Measurements from ENCODE around the gene DNAL4.

DNAL4 gene, protein sequence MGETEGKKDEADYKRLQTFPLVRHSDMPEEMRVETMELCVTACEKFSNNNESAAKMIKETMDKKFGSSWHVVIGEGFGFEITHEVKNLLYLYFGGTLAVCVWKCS

DNA sequence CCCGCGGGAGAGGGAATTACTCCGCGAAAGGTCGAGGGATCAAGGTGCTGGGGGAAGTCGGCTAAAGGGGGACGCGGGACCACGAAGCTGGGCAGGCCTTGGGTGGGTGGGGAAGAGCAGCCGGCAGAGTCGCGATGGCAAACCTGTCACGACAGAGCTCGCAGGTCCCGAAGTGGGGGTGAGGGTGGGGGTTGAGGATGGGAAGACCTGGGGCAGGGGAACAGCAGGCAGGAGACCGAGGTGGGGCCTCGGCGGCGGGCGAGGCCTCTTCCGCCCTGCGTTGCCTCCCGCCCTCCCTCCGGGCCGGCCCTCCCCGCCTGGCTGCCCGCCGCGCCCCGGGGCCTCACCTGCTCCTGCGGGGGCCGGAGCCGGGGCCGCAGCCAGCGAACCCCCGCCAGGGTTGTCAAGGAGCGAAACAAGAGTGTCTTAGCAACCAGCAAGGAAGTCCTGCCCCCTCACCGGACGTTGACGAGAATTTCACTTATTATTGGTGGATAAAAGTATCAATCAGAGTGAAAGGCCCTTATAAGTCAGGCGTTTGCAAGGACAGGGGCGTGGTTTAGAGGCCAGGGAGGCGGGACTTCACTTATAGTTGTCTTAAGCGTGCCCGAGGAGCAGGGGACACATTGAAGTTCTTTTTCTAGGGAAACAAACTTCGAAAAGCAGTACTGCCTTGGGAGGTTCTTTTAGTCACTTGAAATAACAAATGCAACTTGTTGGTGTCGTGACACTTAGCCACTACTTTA is at the start of gene DNAL4:
Gene DNAL4, minus strand, starts transcription at position 423 of the 746 bp plus-strand sequence. CDS start 11,412 bp downstream, outside the sequence.
- DNase-seq: peak; percentile 98
- in situ Hi-C loops (cut with HindIII; ENCODE audit: low pct_ligation_motif_present, low pct_unique_long_range_greater_than_20kb, low sequenced_read_pairs): no loop called here

DNA sequence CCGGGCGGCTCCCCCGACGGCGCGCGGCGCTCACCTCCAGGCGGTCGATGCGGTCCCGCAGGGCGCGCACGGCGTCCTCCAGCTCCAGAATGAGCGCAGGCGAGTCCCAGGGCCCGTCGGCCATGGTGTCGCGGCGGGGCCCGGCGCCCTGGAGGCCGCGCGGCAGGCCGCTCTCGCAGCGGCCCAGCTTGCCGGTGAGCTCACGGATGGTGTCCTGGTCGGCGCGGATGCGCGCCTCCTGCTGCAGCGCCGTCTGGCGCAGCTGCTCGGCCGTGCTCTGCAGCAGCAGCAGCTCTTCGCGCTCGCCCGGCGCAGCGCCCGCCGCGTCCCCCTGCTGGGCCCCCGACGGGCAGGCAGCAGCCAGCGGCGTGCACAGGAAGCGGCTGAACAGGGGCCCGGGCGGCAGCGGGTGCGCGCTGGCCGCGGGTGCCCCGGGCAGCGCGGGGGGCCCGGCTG is 49.3 kb upstream of the DNAL4 start:
- peak; percentile 70 for DNase-seq
- in situ Hi-C loops (cut with HindIII; ENCODE audit: low pct_ligation_motif_present, low pct_unique_long_range_greater_than_20kb, low sequenced_read_pairs): no loop called here

DNA sequence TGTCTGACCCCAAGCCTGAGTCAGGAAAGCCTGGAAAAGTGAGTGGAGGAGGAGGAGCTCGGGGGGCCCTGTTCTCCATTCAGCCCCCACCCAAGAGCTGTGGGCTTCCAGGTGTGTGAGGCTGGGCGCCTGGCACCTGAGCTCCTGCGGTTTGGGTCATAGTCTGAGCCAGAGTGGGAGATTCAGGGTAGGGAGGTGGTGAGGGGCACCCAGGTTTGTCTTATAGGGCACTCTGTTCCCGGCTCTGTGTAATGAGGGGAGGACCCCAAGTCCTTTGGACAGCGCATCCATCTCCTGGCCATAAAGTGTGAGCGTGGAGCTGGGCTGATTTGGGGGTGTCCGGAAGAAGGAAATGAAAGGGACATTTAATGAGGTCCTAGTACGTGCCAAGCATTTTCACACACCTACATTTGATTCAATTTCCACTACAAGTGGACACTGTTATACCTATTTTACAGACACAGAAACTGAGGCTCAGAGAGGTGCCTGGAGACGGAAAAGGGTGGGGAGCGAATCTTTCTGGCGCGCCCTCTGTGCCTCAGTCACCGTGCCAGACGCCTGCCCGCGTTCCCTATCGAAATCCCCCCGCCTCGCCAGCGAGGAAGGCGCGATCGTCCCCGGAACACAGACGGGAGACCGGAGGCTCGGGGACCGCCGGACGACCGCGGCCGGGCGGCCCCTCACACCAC is 48.7 kb upstream of the DNAL4 start:
- in situ Hi-C loops (cut with HindIII; ENCODE audit: low pct_ligation_motif_present, low pct_unique_long_range_greater_than_20kb, low sequenced_read_pairs): no loop called here
- no peak for DNase-seq

DNA sequence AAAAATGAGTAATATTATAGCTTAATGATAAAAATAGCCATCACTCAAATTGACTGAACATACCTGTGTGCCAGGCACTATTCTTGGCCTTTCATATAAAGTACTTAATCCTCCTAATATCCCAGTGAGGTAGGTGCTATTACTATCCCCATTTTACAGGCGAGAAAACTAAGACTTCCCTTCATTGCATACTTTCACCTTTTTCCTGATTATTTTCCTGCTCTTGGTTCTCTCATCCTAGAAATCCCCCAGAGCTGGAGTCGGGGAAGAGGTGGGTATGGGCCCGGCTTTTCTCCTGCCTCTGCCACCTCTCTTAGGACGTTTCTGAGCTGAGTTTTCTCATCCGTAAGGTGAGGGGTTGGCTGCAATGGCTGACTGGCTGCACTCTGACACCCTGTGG is 47.7 kb upstream of the DNAL4 start:
- in situ Hi-C loops (cut with HindIII; ENCODE audit: low pct_ligation_motif_present, low pct_unique_long_range_greater_than_20kb, low sequenced_read_pairs): no loop called here
- no peak for DNase-seq

DNA sequence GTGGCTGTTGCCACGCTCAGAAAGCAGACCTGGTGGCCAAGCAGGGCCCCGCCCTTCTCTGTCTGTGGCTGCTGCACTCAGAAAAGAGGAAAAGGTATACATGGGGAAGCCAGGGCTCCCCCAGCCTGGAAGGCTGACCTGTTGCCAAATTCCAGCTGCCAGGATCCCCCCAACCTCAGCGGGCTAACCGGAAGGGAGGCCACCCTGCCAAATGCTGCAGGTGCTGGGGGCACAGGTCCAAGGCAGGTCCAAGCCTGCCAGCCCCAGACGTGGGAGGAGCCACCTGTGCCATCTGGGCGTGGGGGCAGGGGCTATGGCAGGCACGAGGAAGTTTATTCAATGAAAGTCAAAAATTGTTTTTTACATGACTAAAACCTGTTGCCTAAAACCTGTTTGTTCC is 47.3 kb upstream of the DNAL4 start:
- no peak for DNase-seq
- in situ Hi-C loops (cut with HindIII; ENCODE audit: low pct_ligation_motif_present, low pct_unique_long_range_greater_than_20kb, low sequenced_read_pairs): no loop called here

DNA sequence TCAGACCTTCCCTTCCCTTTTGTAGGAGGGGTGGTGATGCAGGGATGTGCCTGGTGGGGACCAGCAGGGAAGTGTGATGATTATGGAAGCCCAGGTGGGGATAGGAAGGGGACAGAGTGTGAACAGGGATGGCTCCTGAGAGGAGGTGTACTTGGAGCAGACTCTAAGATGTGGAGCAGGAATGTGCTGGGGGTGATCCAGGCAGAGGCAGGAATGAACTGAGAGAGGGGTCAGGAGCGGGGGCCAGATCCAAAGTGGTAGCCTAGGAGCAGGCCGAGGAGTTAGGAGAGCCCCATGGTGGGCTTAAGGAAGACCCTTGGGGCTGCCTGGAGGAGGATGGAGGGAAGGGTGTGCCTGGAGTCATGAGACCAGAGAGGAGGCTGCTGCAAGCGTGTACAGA is 46.2 kb upstream of the DNAL4 start:
- no peak for DNase-seq
- in situ Hi-C loops (cut with HindIII; ENCODE audit: low pct_ligation_motif_present, low pct_unique_long_range_greater_than_20kb, low sequenced_read_pairs): no loop called here

DNA sequence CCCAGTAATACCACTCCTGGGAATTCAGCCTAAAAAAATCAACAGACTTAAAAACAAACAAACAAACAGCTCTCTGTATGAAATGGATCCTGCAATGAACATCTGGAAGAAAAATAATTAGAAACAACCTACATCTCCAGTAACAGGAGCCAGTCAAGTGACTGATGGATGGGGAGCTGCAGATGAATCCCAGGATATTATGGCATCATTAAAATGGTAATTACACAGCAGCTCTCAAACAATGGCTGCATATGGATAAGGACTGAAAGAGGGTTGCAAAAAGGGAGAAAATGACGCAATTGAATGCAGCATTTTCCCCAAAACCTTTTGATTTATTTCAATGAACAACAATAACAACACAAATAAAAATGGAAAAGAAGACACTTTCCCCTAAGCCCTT is 45.7 kb upstream of the DNAL4 start:
- DNase-seq: no peak
- in situ Hi-C loops (cut with HindIII; ENCODE audit: low pct_ligation_motif_present, low pct_unique_long_range_greater_than_20kb, low sequenced_read_pairs): no loop called here

DNA sequence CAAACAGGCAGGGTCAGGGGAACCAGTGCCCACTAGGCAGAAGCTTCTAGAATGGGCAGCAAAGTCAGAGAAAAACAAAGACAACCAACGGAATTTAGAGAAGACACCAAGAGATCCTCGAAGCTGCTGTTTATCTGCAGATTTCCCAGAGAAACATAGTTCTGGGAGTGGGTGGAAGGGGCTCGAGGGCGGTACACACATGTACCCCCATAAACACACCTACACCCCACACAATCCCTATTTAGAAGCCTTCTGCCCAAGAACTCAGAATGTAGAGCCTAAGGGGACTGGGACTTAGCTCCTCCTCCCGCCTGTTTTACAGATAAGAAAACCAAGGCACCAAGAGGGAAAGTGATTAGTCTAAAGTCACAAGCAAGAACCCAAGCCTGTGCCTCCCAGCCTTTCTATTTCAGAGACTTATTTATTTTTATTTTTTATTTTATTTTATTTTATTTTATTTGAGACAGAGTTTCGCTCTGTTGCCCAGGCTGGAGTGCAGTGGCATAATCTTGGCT is 43.5 kb upstream of the DNAL4 start:
- in situ Hi-C loops (cut with HindIII; ENCODE audit: low pct_ligation_motif_present, low pct_unique_long_range_greater_than_20kb, low sequenced_read_pairs): no loop called here
- no peak for DNase-seq

DNA sequence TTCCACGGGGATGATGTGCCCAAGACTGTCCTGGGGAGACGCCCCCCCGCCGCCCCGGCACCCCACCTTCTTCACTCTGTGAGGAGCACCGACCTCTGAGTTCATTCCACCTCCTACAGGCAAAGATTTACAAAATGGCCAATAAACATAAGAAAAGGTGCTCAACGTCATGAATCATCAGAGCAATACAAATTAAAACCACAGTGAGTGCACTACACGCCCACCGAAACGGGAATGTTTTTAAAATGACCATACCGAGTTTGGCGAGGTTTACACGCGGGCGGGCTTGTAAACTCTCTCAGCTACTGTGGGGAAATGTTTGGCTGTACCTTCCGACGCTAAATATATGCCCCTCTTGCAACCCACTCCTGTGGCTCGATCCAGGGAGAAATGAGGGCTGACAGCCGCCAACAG is 42.0 kb upstream of the DNAL4 start:
- in situ Hi-C loops (cut with HindIII; ENCODE audit: low pct_ligation_motif_present, low pct_unique_long_range_greater_than_20kb, low sequenced_read_pairs): no loop called here
- no peak for DNase-seq

DNA sequence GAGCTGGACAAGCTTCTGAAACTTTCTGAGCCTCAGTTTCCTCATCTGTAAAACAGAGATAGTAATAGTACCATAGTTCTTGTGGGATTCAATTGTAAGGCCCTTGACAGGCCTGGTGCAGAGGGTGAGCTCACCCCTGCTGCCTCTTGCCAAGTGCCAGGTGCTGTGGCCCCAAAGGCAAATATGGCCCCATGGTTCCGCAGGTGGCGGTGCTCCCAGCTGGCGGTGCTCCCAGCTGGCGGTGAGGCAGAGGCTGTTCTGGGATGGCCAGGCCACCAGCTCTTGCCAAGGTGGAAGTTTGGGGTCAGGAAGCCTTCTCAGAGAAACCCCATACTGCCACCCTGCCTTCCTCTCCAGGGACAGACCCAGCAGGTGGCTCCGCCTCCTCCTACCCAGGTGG is 41.0 kb upstream of the DNAL4 start:
- no peak for DNase-seq
- in situ Hi-C loops (cut with HindIII; ENCODE audit: low pct_ligation_motif_present, low pct_unique_long_range_greater_than_20kb, low sequenced_read_pairs): no loop called here

DNA sequence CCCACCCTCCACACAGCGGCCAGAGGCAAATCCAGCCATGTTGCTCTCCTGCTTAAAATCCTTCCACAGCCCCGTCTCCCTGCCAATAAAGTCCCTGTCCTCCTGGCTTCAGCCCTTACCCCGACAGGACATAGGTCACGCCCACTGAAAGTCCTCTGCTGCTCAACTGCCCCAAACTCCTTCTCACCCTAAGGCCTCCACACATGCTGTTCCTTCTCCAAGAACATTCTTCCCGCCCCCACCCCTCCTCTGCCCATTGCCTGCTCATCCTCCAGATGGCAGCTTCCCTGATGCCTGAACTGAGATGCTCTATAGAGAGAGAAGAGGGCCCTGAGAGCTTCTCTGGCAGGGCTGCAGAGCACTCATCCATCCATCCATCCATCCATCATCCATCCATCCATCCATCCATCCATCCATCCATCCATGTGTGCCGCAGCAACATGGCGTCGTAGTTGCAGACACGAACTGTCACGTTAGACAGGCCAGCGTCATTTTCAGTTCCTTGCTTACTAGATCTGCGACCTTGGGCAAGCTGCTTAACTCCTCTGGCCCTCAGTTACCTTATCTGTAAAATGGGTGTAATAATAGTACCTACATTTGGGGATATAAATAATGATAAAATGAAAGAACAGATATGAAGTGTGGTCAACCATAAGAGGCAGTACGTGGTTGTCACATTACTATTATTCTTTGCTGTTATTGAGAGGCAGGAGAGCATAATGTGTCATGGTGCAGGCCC is 40.4 kb upstream of the DNAL4 start:
- in situ Hi-C loops (cut with HindIII; ENCODE audit: low pct_ligation_motif_present, low pct_unique_long_range_greater_than_20kb, low sequenced_read_pairs): no loop called here
- DNase-seq: no peak

DNA sequence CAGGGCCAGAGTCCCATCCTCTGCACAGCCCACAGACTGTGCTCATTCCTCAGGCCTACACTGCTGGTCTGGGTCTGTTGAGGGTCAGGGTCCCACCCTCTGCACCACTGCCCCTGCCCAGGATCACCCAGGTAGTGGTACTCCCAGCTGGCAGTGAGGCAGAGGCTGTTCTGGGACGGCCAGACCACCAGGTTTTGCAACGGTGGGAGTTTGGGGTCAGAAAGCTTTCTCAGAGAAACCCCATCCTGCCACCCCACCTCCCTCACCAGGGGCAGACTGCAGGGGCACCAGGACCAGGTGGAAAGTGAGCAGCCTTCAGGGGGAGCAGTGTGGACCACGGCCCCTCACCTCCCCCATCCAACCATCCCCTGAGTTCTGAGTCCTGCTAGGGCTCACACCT is 39.1 kb upstream of the DNAL4 start:
- in situ Hi-C loops (cut with HindIII; ENCODE audit: low pct_ligation_motif_present, low pct_unique_long_range_greater_than_20kb, low sequenced_read_pairs): no loop called here
- DNase-seq: no peak

DNA sequence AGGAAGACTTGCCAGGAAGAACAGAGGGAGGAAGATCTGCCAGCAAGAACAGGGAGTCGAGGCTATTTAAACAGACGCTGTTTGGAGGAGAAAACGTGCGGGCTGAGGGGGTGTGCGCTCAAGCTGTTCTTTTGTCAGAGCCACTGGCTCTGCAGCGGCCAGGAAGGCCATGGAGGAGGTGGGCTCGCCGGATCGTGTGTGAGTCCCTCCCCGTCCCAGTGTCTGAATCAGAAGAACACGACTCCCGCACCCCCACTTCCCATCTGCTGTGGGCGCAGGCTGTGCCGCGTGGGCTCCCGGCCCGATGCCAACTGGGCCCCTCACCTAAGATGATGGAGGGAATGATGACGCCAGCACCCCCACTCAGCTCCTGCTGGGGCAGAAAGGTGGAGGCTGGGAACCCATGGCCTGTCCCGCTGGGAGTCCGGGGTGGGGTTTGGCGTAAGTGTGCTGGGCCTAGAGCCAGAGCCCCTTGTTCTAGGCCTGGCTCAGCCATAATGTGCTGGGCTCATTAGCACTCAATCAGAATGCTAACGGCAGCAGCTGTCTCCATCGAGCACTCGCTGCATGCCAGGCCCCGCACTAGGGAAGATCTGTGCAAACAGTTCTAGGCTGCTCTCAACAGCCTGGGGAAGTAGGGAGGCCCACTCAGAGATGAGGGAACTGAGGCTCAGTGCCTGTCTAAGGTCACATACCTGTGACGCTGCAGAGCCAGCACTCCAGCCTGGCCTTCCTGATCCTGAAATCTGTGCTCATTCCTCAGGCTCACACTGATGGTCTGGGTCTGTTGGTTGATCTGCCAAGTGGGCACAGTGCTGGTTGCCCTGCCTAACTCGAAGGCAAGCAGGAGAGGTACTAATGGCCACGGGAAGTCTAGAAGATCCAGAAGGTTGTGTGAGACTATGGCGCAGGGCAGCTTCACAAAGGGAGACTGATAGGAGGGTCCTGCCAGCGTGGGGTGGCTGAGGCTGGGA is 38.3 kb upstream of the DNAL4 start:
- DNase-seq: no peak
- in situ Hi-C loops (cut with HindIII; ENCODE audit: low pct_ligation_motif_present, low pct_unique_long_range_greater_than_20kb, low sequenced_read_pairs): no loop called here

DNA sequence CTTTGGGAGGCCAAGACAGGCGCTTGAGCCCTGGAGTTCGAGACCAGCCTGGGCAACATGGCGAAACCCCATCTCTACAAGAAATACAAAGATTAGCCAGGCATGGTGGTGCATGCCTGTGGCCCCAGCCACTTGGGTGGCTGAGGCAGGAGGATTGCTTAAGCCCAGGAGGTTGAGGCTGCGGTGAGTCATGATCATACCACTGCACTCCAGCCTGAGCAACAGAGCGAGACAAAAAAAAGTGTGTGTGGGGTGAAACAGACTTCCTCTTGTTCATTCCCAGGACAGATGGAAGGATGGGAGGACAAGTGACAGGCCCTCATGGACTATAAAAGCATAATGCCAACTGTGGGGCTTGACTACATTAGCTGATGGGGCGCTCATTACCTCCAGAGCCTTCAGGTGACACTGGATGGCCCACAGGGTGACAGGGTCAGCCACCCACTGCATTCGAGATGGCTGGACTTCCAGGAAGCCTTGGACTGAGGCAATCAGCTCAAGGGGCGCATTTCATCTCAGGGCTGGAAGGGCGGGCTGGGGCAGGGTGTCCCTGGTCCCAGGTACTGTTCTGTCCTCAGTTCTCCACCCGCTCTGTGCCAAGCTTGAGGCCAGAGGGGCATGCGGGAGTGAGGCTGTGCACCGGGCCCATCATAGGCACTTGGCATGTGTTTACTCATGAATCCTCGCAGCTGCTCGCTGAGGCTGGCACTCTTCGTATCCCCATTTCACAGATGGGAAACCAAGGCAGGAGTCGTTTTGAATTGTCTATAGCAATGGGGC is 37.4 kb upstream of the DNAL4 start:
- in situ Hi-C loops (cut with HindIII; ENCODE audit: low pct_ligation_motif_present, low pct_unique_long_range_greater_than_20kb, low sequenced_read_pairs): no loop called here
- DNase-seq: peak; percentile 91

DNA sequence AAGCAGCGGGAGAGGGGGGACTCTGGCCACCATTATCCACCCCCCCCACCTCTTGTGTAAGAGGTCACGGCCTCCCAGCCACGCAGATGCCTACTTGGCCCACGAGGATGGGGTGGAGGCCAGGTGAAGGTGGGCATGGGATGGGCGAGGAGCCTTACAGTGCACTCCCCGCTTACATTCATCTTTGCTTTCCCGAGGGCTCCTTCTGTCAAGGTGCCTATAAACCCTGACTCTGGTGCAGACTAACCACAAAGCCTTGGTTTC is 36.8 kb upstream of the DNAL4 start:
- in situ Hi-C loops (cut with HindIII; ENCODE audit: low pct_ligation_motif_present, low pct_unique_long_range_greater_than_20kb, low sequenced_read_pairs): no loop called here
- DNase-seq: no peak

DNA sequence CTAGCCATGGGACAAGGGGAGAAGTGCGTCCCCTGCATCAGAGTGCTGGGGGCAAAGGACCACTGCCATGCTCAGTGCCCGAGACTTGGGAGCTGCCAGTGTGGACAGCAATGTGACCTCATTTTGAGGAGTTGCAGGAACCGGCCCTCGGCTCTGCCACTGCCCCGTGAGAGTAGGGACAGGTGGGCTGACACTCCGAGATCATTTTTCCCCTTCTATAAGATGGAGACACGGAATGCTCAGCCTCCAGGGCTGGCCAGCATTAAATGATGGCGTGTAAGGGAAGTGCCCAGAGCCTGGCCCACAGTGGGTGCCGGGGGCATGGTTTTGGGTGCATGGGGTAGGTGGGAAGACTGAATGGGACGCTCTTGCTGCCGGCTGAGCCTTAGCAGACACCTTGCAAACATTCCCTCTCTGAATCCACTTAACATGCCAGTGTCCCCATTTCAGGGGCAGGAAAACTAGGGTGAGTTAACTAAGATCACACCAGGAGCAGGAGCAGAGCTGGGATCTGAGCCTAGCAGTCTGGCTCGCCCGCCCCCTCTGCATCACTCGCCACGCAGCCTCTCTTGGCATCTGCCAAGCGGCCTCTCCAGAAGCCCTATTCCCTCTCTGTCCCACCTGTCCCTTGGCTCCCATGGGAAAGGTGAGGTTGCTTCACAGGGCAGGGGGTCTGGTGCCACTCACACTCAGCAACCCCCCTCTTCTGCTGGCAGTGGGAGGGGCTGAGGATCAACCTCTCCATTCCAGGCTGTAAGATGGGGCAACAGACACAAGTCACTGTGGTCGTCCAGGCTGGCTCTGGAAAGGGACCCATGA is 36.3 kb upstream of the DNAL4 start:
- no peak for DNase-seq
- in situ Hi-C loops (cut with HindIII; ENCODE audit: low pct_ligation_motif_present, low pct_unique_long_range_greater_than_20kb, low sequenced_read_pairs): no loop called here

DNA sequence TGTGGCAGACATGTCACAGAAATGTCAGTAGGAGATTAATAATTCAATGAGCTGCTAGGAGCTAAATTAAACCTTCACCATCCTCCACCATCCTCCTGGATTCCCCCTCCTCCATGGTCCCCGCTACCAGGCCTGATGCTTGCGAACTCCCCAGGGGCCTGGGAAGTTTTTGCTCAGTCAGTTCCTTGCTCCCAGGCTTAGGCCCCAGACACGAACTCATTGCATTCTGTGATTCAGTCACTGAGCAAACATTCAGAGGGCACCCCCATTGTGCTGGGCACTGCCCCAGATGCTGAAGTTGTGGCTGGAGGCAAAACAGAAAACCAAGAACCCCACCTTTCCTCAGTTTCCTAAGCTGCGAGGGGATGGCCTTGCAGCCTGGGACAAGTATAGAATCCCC is 35.5 kb upstream of the DNAL4 start:
- in situ Hi-C loops (cut with HindIII; ENCODE audit: low pct_ligation_motif_present, low pct_unique_long_range_greater_than_20kb, low sequenced_read_pairs): no loop called here
- no peak for DNase-seq
